Naive B cell (primary cell): Measurements from ENCODE around the gene PIGX. TPM values are rescaled to one million over a fixed set of nuclear protein-coding genes. Genes with fewer than 3 reads are reported as not detected.
"Not testable (repeated sequence)": the region's sequence is repeated elsewhere in the genome, so short reads cannot be mapped to it uniquely, and the experiment has no call there.

Experiments used
- ATAC-seq, 2 donors: fragments of 150-1000 bp; cut with Tn5 transposase; 2 replicates each; pipeline ENCODE4 v1.10.0; 2021; ENCODE audit warnings: low read depth in 2 of 2, mild to moderate bottlenecking in 2 of 2, moderate library complexity in 2 of 2
- DNase-seq: peaks from one replicate; pipeline ENCODE4 v3.0.0; 2022
- H3K27ac Mint-ChIP-seq, 6 donors: one replicate each; pipeline ENCODE4 v1.8.0; 2020 to 2022; ENCODE audit warnings: mild to moderate bottlenecking in 6 of 6, mixed read lengths in 6 of 6, moderate library complexity in 5 of 6, inconsistent platforms in 2 of 6
- H3K27me3 Mint-ChIP-seq, 3 donors: one replicate each; pipeline ENCODE4 v1.8.0; 2021 to 2022; ENCODE audit warnings: mixed read lengths in 3 of 3, mild to moderate bottlenecking in 1 of 3
- H3K36me3 Mint-ChIP-seq, 2 donors: one replicate each; pipeline ENCODE4 v1.8.0; 2020 to 2022; ENCODE audit warnings: mixed read lengths in 2 of 2, inconsistent platforms in 1 of 2, mild to moderate bottlenecking in 1 of 2
- H3K4me1 Mint-ChIP-seq, 3 donors: one replicate each; pipeline ENCODE4 v1.8.0; 2020 to 2022; ENCODE audit warnings: mixed read lengths in 3 of 3, inconsistent platforms in 1 of 3, mild to moderate bottlenecking in 1 of 3, moderate library complexity in 1 of 3
- H3K4me3 Mint-ChIP-seq, 8 donors: one replicate each; pipeline ENCODE4 v1.8.0; 2020 to 2022; ENCODE audit warnings: mild to moderate bottlenecking in 8 of 8, mixed read lengths in 8 of 8, moderate library complexity in 8 of 8, inconsistent platforms in 2 of 8
- H3K9me3 Mint-ChIP-seq, 7 donors: one replicate each; pipeline ENCODE4 v1.8.0; 2020 to 2022; ENCODE audit warnings: mixed read lengths in 7 of 7, mild to moderate bottlenecking in 5 of 7, inconsistent platforms in 2 of 7, moderate library complexity in 1 of 7
- polyA plus RNA-seq, 6 donors: library from polyadenylated mRNA; unstranded; fragments of 300-500 nt; fragmentation: Illumina TruSeq; gene quantifications; one replicate each; pipeline ENCODE4 v1.2.3, GENCODE V29; 2021; ENCODE audit warnings: low read depth in 6 of 6

The PIGX gene
- polyA plus RNA-seq, 6 donors from 2014 or later, result 17.6 to 30.6 (median 27.5) TPM

DNA sequence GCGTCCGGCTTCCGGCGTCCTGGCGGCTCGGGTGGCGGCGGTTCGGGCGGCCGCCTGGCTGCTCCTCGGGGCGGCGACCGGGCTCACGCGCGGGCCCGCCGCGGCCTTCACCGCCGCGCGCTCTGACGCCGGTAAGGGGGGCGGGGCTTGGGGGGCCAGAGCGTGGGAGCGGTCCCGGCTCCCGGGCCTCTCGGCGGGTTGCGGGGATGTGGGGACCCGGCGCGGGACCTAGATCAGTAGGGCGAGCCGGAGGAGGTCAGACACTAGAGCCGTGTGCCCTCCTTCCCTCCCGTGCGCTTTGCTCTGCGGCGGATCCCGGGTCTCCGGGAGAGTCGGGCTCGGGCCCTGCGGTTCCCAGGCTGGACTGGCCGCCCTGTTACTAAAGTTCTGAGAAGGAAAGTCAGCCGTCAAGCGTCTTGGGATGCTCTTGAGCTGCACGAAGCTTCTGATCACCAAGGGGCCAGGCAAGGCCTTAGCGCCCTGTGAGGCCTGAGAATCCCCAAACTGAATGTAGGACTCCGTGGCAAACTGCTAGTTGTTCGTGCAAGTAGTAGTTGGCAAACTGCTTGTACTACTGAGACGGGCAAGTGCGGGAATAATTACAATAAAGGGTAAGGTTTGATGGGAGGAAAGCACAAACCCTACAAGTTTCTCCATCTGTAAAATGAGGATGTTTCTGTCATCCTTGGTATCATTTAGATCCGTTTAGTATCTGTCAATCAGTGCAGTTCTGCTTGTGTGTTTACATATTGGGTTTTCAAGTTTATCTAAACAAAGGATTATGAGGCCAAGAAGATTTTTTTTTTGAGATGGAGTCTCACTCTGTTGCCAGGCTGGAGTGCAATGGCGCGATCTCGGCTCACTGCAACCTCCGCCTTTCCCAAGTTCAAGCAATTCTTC lies 587 bp downstream of the PIGX start:
- peak overlapping the region; percentile 71 to 99 (median 95) for H3K27ac Mint-ChIP-seq
- no peaks in the 10 kb centered on the region for H3K9me3 Mint-ChIP-seq
- DNase-seq (no peak), ATAC-seq (peak; percentile 49 to 55)
- H3K27me3 Mint-ChIP-seq, result no peaks in the 10 kb centered on the region
- H3K4me1 Mint-ChIP-seq, result peaks cover 9 to 19% (median 13%) of the 10 kb centered on the region in 3 donors
- peak overlapping the region; percentile 73 to 93 (median 86) for H3K4me3 Mint-ChIP-seq
- H3K36me3 Mint-ChIP-seq, result no peaks in the 10 kb centered on the region

DNA sequence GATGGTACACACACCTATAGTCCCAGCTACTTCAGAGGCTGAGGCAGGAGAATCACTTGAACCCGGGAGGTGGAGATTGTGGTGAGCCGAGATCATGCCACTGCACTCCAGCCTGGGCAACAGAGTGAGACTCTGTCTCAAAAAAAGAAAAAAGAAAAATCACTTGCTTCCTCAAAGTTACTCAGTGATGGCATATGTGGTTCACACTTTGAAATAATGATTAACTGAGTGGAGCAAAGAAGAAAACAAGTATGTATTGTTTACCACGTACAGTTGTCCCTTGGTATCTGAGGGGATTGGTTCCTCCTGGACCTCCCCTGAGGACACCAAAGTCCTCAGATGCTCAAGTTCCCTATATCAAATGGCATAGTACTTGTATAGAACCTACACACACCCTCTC lies 5.0 kb downstream of the PIGX start:
- not testable (repeated sequence) for DNase-seq, H3K4me3 Mint-ChIP-seq, H3K4me1 Mint-ChIP-seq, H3K9me3 Mint-ChIP-seq, ATAC-seq, H3K27me3 Mint-ChIP-seq
- Mint-ChIP-seq H3K36me3 (peaks cover 2 to 17% of the 10 kb centered on the region in 2 donors), H3K27ac (peak overlapping the region in 1 of 6 donors; percentile 72)

DNA sequence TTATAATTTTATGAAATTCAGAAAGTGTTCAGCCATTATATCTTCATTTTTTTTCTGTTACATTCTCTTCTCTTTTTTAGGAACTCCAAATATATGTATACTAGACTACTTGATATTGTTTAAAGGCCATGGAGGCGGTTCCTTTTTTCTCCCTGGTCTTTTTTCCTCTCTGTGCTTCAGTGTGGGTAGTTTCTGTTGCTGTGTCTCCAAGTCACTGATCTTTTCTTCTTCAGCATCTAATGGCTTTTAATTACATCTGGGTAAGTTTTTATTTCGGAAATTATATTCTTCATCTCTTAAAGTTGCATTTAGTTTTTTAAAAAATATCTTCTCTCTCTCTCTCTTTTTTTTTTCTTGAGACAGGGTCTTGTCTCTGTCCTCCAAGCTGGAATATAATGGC lies 8.9 kb downstream of the PIGX start:
- H3K27ac Mint-ChIP-seq, result no peak overlapping the region
- peaks cover 0 to 3% (median 0%) of the 10 kb centered on the region in 7 donors for H3K9me3 Mint-ChIP-seq
- no peaks in the 10 kb centered on the region for H3K27me3 Mint-ChIP-seq
- no peaks in the 10 kb centered on the region for H3K4me1 Mint-ChIP-seq
- ATAC-seq (no peak), DNase-seq (no peak)
- peaks cover 7 to 23% of the 10 kb centered on the region in 2 donors for H3K36me3 Mint-ChIP-seq
- H3K4me3 Mint-ChIP-seq, result no peak overlapping the region

DNA sequence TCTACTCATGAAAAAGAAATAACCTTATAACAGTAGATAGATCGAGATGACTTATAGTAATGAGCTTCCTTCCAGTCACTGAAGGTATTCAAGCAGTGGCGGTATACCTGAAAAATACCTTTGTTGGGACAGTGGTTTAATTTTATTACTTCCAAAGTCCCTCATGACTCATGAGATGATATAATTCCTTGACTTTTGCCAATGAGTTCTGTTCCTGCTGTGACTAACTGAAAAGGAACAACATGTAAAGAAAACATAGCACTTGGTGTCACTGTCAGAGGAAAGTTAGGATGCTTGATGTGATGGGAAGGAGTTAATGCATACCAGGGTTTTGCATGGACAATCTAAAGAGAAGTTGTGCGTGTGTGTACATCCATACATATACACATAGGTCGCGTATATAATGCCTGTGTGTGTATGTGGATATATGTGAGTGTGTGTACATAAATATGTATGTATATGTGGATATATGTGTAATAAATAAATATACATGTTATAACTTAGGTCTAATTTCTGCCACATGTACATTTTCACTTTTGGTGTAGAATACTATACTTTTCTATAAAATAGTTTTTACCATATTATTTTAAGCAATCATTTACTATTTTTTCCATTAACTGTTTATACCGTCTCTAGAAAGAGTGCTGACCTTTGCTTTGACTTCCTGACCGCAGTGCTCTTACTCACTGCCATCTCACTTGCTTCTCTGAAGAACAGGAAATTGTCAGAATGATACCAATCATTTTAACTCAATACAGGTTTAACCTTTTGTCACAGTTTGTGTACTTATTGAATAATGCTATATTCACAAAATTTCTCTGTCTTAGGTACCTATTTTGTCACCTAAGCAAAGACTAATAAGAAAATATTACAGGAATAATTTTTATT lies 14.9 kb downstream of the PIGX start:
- H3K27ac Mint-ChIP-seq, result peak overlapping the region in 1 of 6 donors; percentile 53
- H3K4me1 Mint-ChIP-seq, result no peaks in the 10 kb centered on the region
- H3K36me3 Mint-ChIP-seq, result peaks cover 6 to 7% of the 10 kb centered on the region in 2 donors
- no peaks in the 10 kb centered on the region for H3K27me3 Mint-ChIP-seq
- H3K4me3 Mint-ChIP-seq, result no peak overlapping the region
- H3K9me3 Mint-ChIP-seq, result no peaks in the 10 kb centered on the region
- no peak for DNase-seq
- no peak for ATAC-seq

DNA sequence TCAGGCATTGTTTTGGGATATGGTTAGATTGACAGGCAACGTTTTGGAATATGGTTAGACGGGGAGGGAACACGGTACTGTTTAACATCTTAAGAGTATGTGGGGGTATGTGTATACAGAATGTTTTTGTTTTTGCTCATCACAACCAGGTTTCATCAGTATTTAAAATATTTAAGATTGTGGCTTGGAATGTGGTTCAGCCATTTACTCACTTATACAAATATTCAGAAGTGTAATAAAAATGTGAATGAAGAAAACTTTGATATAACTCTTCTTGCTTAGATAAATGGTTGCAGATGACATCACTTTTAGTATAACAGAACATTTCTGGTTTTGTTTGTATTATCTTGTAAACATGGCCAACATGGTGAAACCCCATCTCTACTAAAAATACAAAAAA lies 23.6 kb downstream of the PIGX start:
- no peak overlapping the region for H3K27ac Mint-ChIP-seq
- peak overlapping the region in 1 of 8 donors; percentile 76 for H3K4me3 Mint-ChIP-seq
- no peaks in the 10 kb centered on the region for H3K9me3 Mint-ChIP-seq
- H3K4me1 Mint-ChIP-seq, result peaks cover 9 to 11% (median 9%) of the 10 kb centered on the region in 3 donors
- DNase-seq, result no peak
- ATAC-seq, result no peak
- H3K27me3 Mint-ChIP-seq, result no peaks in the 10 kb centered on the region
- H3K36me3 Mint-ChIP-seq, result peaks cover 0 to 4% of the 10 kb centered on the region in 2 donors

DNA sequence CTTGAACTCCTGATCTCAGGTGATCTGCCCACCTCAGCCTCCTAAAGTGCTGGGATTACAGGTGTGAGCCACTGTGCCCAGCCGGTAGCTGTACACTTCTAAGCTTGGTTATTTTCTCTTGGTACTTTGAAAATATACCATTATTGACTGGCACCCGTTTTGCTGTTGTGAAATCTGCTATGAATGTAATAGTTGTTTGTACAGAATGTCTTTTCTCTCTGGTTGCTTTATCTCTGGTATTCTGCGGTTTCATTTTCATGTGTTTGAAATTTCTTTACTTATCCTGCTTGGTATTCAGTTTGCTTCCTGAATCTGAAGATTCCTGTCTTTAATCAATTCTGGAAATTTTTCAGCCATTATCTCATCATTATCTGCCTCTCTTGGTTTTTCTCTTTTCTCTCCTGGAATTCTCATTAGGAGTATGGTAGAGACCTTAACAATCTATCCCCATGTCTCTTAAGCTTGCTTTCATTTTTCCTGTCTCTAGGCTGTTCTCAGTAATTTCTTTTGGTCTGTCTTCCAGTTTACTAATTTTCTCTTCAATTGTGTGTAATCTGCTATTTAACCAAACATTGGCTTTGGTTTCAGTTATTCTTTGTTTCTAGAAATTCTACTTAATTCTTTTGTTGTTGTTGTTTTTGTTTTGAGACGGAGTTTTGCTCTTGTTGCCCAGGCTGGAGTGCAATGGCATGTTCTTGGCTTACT lies 24.6 kb downstream of the PIGX start:
- H3K9me3 Mint-ChIP-seq, result no peaks in the 10 kb centered on the region
- H3K4me3 Mint-ChIP-seq, result peak overlapping the region in 1 of 8 donors; percentile 28
- no peak for ATAC-seq
- DNase-seq, result no peak
- no peaks in the 10 kb centered on the region for H3K27me3 Mint-ChIP-seq
- peaks cover 19 to 22% (median 19%) of the 10 kb centered on the region in 3 donors for H3K4me1 Mint-ChIP-seq
- H3K36me3 Mint-ChIP-seq, result peaks cover 0 to 4% of the 10 kb centered on the region in 2 donors
- H3K27ac Mint-ChIP-seq, result no peak overlapping the region

DNA sequence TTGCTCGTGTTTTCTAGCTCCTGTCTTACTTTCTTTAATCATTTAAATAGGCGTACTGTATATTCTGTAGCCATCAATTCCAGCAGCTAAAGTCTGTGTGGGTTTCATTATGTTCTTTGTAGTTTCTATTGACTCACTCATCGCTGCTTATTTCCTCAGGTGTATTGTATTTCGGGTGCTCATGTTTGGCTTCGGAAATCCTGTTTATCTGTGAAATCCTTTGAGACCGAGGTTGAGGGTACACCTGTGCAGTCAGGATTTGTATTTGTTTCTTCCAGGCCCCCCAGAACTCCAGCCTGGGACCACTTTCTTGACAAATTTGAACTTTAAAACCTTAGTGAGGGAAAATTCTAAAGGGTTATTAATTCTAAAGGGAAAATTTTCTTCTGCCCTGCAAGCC lies 25.5 kb downstream of the PIGX start:
- peaks cover 20 to 22% (median 22%) of the 10 kb centered on the region in 3 donors for H3K4me1 Mint-ChIP-seq
- ATAC-seq, result no peak
- H3K27me3 Mint-ChIP-seq, result no peaks in the 10 kb centered on the region

DNA sequence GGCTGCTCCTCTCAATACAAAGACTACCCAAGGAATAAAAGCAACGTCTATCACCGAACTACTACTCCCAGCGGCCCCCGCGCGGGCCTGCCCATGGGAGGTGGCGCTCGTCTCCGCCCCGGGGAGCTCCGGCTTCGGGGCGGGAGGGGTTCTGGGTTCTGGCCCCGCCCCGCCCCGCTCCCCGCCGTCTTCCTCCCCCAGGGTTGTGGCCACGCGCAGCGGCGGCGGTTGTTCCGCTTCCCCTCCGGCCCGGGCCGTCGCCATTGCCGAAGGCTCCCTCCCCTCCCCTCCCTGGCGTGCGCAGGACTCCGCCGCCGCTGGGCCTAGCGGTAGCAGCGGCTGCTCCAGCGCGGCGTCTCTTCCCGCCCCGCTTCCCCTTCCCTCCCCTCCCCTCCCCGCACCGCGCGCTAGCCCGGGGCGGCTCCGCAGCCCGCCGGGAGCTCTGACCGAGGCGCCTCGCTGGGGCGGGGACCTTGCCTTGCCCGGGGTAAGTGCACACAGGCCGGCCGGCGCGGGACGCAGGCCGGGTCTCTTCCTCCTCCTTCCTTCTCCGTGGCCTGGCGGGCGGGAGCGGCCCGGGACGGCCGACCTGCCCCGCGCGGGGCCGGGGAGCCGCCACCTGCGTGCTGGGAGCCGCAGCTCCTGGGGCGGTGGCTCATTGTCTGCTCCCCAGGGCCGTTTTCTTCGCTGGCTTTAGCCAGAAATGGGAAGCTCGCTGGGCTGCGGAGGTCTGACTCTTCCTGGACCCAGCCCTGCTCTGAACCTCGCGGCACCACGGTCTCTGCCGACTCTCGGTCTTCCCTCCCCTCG lies 27.7 kb downstream of the PIGX start, which contains the start of gene PAK2:
TSS of gene PAK2 (plus strand) at position 187 of the 810 bp plus-strand sequence. CDS start 42,790 bp downstream, outside the sequence.
- no peaks in the 10 kb centered on the region for H3K9me3 Mint-ChIP-seq
- peaks cover 22 to 30% (median 24%) of the 10 kb centered on the region in 3 donors for H3K4me1 Mint-ChIP-seq
- peak within 1 kb of the TSS; percentile 93 to 99 (median 96) for H3K27ac Mint-ChIP-seq
- peak within 1 kb of the TSS; percentile 91 to 100 (median 98) for H3K4me3 Mint-ChIP-seq
- no peaks in the 10 kb centered on the region for H3K36me3 Mint-ChIP-seq
- H3K27me3 Mint-ChIP-seq, result no peaks in the 10 kb centered on the region
- ATAC-seq (peak; percentile 82), DNase-seq (peak; percentile 89)

More for the DNA sequence above, 25.5 kb downstream of the PIGX start:
- no peaks in the 10 kb centered on the region for H3K9me3 Mint-ChIP-seq
- no peak overlapping the region for H3K27ac Mint-ChIP-seq
- DNase-seq, result no peak
- H3K4me3 Mint-ChIP-seq, result peak overlapping the region in 2 of 8 donors; percentile 47 to 99
- peaks cover 0 to 4% of the 10 kb centered on the region in 2 donors for H3K36me3 Mint-ChIP-seq

DNA sequence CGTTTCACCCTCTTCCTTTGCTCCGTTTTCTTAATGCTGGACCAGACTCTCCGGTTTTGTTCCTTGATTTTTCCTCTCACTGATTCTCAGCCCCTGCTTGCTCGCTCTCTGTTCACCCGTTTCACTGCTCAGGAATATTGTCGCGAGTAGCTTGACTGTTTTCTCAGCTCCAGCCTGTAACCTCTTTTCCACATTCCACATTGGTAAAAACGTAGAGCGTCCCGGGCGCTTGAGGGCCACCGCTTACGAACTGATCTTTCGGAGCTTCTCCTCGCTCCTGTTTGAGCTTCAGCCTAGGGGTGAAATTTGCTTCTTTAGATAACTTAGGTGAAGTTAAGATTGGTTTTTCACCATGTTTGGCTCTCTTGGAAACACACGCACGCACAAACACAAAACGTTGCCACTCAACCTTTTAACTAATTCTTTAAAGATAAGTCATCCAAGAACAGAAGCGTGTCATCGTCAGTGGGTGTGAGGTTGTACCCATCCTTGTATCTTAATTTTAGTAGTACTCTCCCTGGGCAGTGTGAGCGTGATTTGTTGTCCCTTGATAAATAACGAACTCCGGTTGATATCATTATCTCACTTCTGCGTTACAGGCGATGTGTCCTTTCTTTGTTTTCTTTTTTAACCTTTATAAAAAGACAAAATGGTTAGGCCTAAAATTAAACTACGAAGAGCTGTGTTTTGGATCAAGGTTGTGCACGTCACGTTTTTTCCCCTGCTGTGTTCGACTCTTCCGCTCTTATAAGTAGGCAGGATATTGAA lies 28.5 kb downstream of the PIGX start:
- no peaks in the 10 kb centered on the region for H3K27me3 Mint-ChIP-seq
- peaks cover 22 to 37% (median 24%) of the 10 kb centered on the region in 3 donors for H3K4me1 Mint-ChIP-seq
- peak overlapping the region; percentile 93 to 99 (median 96) for H3K27ac Mint-ChIP-seq
- ATAC-seq (peak; percentile 17 to 18), DNase-seq (peak; percentile 25)
- peak overlapping the region; percentile 91 to 100 (median 98) for H3K4me3 Mint-ChIP-seq
- no peaks in the 10 kb centered on the region for H3K36me3 Mint-ChIP-seq
- H3K9me3 Mint-ChIP-seq, result no peaks in the 10 kb centered on the region

DNA sequence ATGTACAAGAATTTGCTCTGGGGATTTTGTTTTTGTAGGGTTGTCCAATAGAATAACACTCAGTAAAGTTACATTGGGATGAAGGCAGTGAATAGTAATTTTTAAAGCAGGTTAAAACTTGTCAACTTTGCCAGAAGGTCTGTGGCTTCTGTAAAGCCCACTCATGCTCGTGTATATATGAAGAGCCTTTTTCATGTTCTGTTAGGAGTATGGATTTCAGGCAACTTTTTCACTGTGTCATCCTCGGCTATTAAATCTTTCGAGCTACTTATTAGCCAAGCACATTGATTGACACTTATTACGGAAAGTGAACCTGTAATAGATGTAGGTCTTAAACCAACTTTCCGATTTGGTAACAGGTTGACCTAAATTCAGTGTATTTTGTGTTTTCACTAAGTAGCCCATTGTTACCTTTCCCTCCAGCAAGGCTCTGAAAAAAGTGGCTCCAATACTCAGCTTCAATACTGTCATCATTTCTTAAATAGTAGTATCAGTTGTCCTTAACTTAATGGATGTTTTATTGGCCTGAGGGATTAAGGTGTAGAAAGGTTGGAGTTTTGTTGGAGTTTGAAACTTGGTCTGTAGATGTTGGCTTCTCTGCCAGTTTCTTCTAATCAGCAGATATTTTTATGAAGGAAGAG lies 29.2 kb downstream of the PIGX start:
- H3K4me1 Mint-ChIP-seq, result peaks cover 22 to 38% (median 24%) of the 10 kb centered on the region in 3 donors

DNA sequence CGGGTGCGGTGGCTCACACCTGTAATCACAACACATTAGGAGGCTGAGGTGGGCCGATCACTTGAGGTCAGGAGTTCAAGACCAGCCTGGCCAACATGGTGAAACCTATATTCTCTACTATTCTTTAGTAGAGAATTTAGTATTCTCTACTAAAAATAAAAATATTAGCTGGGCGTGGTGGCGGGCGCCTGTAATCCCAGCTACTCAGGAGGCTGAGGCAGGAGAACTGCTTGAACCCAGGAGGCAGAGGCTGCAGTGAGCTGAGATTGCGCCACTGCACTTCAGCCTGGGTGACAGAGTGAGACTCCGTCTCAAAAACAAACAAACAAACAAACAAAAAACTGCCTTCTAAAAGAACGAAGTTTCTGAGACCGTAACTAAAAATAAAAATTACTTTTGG lies 31.4 kb downstream of the PIGX start:
- not testable (repeated sequence) for DNase-seq, ATAC-seq, H3K27me3 Mint-ChIP-seq, H3K36me3 Mint-ChIP-seq, H3K9me3 Mint-ChIP-seq
- peak overlapping the region in 1 of 8 donors; percentile 78 for H3K4me3 Mint-ChIP-seq
- peaks cover 28 to 47% (median 30%) of the 10 kb centered on the region in 3 donors for H3K4me1 Mint-ChIP-seq
- H3K27ac Mint-ChIP-seq, result peak overlapping the region in 3 of 6 donors; percentile 32 to 54 (median 47)

More for the DNA sequence above, 29.2 kb downstream of the PIGX start:
- DNase-seq (no peak), ATAC-seq (no peak)
- no peaks in the 10 kb centered on the region for H3K9me3 Mint-ChIP-seq
- peak overlapping the region; percentile 91 to 100 (median 98) for H3K4me3 Mint-ChIP-seq
- H3K27ac Mint-ChIP-seq, result peak overlapping the region; percentile 93 to 99 (median 96)
- no peaks in the 10 kb centered on the region for H3K36me3 Mint-ChIP-seq
- H3K27me3 Mint-ChIP-seq, result no peaks in the 10 kb centered on the region
